Neural cell (in vitro differentiated cells): ENCODE measurements around the gene CRNKL1. TPM values are rescaled to one million over a fixed set of nuclear protein-coding genes. Genes with fewer than 3 reads are reported as not detected.

ENCODE experiments used
- H2AFZ ChIP-seq: fragments of 200-600, 300-800 bp; sonication (generic), shearing (Covaris generic); 2 replicates; pipeline ENCODE4 v1.6.0; 2014; ENCODE audit warnings: low read depth, mild to moderate bottlenecking, antibody characterized with exemption, low read length, moderate library complexity
- H3F3A ChIP-seq: fragments of 200-600 bp; shearing (Covaris generic); 2 replicates; pipeline ENCODE4 v1.6.1; 2016; ENCODE audit warnings: mild to moderate bottlenecking, moderate library complexity, mixed read lengths, antibody characterized with exemption, low read length; ENCODE audit not compliant: insufficient read depth, poor library complexity, severe bottlenecking
- H3K27ac ChIP-seq: fragments of 200-600, 300-800 bp; sonication (generic), shearing (Covaris generic); 2 replicates; pipeline ENCODE4 v1.5.1; 2014; ENCODE audit warnings: mild to moderate bottlenecking, low read length, moderate library complexity
- H3K27me3 ChIP-seq: fragments of 300-800, 200-600 bp; sonication (generic), shearing (Covaris generic); 2 replicates; pipeline ENCODE4 v1.6.0; 2014; ENCODE audit warnings: mild to moderate bottlenecking, low read depth, low read length, moderate library complexity; ENCODE audit not compliant: insufficient read depth
- H3K36me3 ChIP-seq: fragments of 300-800, 200-600 bp; sonication (generic), shearing (Covaris generic); 2 replicates; pipeline ENCODE4 v1.5.1; 2014; ENCODE audit warnings: mild to moderate bottlenecking, antibody characterized with exemption, low read length, moderate library complexity; ENCODE audit not compliant: insufficient read depth
- H3K4me2 ChIP-seq: fragments of 300-800, 200-600 bp; sonication (generic), shearing (Covaris generic); 2 replicates; pipeline ENCODE4 v1.6.0; 2014; ENCODE audit warnings: mild to moderate bottlenecking, low read length
- H3K4me3 ChIP-seq: fragments of 300-800, 200-600 bp; sonication (generic), shearing (Covaris generic); 2 replicates; pipeline ENCODE4 v1.5.1; 2014; ENCODE audit warnings: mild to moderate bottlenecking, low read length, moderate library complexity
- H3K79me2 ChIP-seq: fragments of 200-600 bp; shearing (Covaris generic); replicated peaks from 2 replicates; pipeline ENCODE4 v1.6.0; 2014; ENCODE audit warnings: mild to moderate bottlenecking, low read length, moderate library complexity; ENCODE audit not compliant: insufficient read depth
- H3K9ac ChIP-seq: fragments of 300-800, 200-600 bp; sonication (generic), shearing (Covaris generic); 2 replicates; pipeline ENCODE4 v1.6.1; 2016; ENCODE audit warnings: mild to moderate bottlenecking, low read length, mixed read lengths
- H3K9me2 ChIP-seq: fragments of 200-600 bp; shearing (Covaris generic); 2 replicates; pipeline ENCODE4 v1.6.1; 2016; ENCODE audit warnings: mild to moderate bottlenecking, low read length, mixed read lengths; ENCODE audit not compliant: insufficient read depth
- H3K9me3 ChIP-seq: fragments of 200-600, 300-800 bp; sonication (generic), shearing (Covaris generic); 2 replicates; pipeline ENCODE4 v1.6.1; 2016; ENCODE audit warnings: mild to moderate bottlenecking, mixed run types, low read length, moderate library complexity, mixed read lengths
- H4K20me1 ChIP-seq: fragments of 200-600 bp; shearing (Covaris generic); 2 replicates; pipeline ENCODE4 v1.6.1; 2016; ENCODE audit warnings: mild to moderate bottlenecking, mixed run types; ENCODE audit not compliant: insufficient read depth
- EP300 ChIP-seq: fragments of 450-650 bp; conservative IDR thresholded peaks from 2 replicates; pipeline ENCODE4 v1.6.1; 2014; ENCODE audit warnings: antibody characterized with exemption, mild to moderate bottlenecking, moderate library complexity; ENCODE audit not compliant: poor library complexity, severe bottlenecking
- EZH2 ChIP-seq: fragments of 200-600, 300-800 bp; shearing (Covaris generic), sonication (generic); IDR thresholded peaks from 2 replicates; pipeline ENCODE4 v1.6.1; 2014; ENCODE audit warnings: antibody characterized with exemption, low read length, borderline replicate concordance, mild to moderate bottlenecking; ENCODE audit not compliant: insufficient read depth, poor library complexity, severe bottlenecking
- MXI1 ChIP-seq: fragments of 450-650 bp; conservative IDR thresholded peaks from 2 replicates; pipeline ENCODE4 v1.6.1; 2014; ENCODE audit warnings: antibody characterized with exemption, mild to moderate bottlenecking; ENCODE audit not compliant: poor library complexity, severe bottlenecking
- POLR2AphosphoS5 ChIP-seq: IDR thresholded peaks from 2 replicates; pipeline ENCODE4 v1.6.1; 2012
- RAD21 ChIP-seq: fragments of 450-650 bp; conservative IDR thresholded peaks from 2 replicates; pipeline ENCODE4 v1.6.1; 2014; ENCODE audit warnings: antibody characterized with exemption, mild to moderate bottlenecking, moderate library complexity
- SMC3 ChIP-seq: fragments of 450-650 bp; conservative IDR thresholded peaks from 2 replicates; pipeline ENCODE4 v1.6.1; 2014; ENCODE audit warnings: antibody characterized with exemption, mild to moderate bottlenecking, moderate library complexity; ENCODE audit not compliant: poor library complexity
- TAF1 ChIP-seq: IDR thresholded peaks from 2 replicates; pipeline ENCODE4 v1.6.1; 2012; ENCODE audit warnings: low read depth
- polyA plus RNA-seq: library from polyadenylated mRNA; depleted of rRNA; stranded (reverse); fragments of >200 nt; gene quantifications from 2 replicates; pipeline ENCODE4 v1.2.3, GENCODE V29; 2014
- TF ChIP-seq, protein P1 (sequence below): fragments of 450-650 bp; IDR thresholded peaks from 2 replicates; pipeline ENCODE4 v1.5.1; 2014; ENCODE audit warnings: antibody characterized with exemption, mild to moderate bottlenecking, moderate library complexity; ENCODE audit not compliant: poor library complexity, severe bottlenecking
- TF ChIP-seq, protein P2 (sequence below): IDR thresholded peaks from 2 replicates; pipeline ENCODE4 v1.6.1; 2012; ENCODE audit warnings: borderline replicate concordance

Gene CRNKL1
- polyA plus RNA-seq, 1 donor from 2014 or later = 27.0 TPM

DNA sequence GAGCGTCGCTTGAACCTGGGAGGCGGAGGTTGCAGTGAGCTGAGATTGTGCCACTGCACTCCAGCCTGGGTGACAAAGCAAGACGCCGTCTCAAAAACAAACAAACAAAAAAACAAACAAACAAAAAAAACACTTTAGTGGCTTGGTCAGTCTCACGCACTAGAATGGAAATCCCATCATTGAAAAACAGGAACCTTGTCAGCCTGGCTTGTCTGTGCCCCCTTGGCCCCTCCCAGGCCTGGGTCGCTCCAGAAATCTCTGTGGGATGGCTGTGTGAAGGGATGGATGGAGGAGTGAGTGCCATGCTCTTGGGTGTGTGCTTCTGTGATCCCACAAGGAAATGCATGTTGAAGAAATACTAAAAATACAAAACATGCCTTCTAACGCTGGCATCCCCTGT, 56.0 kb downstream of the CRNKL1 start:
- Histone ChIP-seq H3K4me2 (no peak overlapping the region), H3K9me3 (no peaks in the 10 kb centered on the region), H3K27ac (no peak overlapping the region), H3K9me2 (no peaks in the 10 kb centered on the region), H3K79me2 (no peaks in the 10 kb centered on the region), H2AFZ (no peak overlapping the region), H3K27me3 (no peaks in the 10 kb centered on the region), H3K36me3 (no peaks in the 10 kb centered on the region), H3F3A (no peaks in the 10 kb centered on the region), H3K4me3 (no peak overlapping the region), H3K9ac (no peak overlapping the region), H4K20me1 (no peaks in the 10 kb centered on the region)
- TF ChIP-seq POLR2AphosphoS5 (no peak), TAF1 (no peak), RAD21 (no peak), EP300 (no peak), SMC3 (no peak), MXI1 (no peak), EZH2 (no peak)
- TF ChIP-seq, protein P1, sequence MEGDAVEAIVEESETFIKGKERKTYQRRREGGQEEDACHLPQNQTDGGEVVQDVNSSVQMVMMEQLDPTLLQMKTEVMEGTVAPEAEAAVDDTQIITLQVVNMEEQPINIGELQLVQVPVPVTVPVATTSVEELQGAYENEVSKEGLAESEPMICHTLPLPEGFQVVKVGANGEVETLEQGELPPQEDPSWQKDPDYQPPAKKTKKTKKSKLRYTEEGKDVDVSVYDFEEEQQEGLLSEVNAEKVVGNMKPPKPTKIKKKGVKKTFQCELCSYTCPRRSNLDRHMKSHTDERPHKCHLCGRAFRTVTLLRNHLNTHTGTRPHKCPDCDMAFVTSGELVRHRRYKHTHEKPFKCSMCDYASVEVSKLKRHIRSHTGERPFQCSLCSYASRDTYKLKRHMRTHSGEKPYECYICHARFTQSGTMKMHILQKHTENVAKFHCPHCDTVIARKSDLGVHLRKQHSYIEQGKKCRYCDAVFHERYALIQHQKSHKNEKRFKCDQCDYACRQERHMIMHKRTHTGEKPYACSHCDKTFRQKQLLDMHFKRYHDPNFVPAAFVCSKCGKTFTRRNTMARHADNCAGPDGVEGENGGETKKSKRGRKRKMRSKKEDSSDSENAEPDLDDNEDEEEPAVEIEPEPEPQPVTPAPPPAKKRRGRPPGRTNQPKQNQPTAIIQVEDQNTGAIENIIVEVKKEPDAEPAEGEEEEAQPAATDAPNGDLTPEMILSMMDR = no peak
- TF ChIP-seq, protein P2, sequence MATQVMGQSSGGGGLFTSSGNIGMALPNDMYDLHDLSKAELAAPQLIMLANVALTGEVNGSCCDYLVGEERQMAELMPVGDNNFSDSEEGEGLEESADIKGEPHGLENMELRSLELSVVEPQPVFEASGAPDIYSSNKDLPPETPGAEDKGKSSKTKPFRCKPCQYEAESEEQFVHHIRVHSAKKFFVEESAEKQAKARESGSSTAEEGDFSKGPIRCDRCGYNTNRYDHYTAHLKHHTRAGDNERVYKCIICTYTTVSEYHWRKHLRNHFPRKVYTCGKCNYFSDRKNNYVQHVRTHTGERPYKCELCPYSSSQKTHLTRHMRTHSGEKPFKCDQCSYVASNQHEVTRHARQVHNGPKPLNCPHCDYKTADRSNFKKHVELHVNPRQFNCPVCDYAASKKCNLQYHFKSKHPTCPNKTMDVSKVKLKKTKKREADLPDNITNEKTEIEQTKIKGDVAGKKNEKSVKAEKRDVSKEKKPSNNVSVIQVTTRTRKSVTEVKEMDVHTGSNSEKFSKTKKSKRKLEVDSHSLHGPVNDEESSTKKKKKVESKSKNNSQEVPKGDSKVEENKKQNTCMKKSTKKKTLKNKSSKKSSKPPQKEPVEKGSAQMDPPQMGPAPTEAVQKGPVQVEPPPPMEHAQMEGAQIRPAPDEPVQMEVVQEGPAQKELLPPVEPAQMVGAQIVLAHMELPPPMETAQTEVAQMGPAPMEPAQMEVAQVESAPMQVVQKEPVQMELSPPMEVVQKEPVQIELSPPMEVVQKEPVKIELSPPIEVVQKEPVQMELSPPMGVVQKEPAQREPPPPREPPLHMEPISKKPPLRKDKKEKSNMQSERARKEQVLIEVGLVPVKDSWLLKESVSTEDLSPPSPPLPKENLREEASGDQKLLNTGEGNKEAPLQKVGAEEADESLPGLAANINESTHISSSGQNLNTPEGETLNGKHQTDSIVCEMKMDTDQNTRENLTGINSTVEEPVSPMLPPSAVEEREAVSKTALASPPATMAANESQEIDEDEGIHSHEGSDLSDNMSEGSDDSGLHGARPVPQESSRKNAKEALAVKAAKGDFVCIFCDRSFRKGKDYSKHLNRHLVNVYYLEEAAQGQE = no peak

DNA sequence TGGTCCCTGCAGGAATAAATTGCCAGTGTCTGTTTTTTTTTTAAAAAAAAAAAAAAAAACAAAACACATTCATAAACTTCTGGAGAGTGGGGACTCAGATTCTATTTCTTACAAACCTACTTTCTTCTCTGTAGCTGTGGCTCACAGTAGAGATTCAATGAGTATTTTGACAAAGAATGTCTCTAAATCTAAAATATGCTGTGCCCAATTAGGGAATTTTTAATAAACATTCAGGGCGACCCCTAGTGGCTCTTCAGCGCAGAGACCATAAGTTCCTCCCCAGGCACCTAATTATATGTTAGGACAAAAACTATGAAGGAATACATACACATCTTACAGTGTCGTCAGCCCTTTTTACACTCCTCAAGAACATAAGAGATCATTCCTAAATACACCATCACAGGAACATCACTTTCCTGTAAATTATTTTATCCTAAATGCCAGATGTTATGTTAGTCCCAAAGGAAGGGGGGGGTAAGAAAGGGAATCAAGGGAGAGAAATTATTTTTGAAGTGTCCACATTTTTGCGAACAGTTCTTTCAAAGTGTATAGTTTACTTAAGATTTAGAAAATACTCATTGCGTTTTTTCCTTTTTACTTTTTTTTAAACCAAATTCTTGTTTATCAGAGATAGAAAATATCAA, 56.9 kb downstream of the CRNKL1 start:
- Histone ChIP-seq H3K9ac (no peak overlapping the region), H2AFZ (no peak overlapping the region), H4K20me1 (no peaks in the 10 kb centered on the region), H3K4me3 (no peak overlapping the region), H3K79me2 (no peaks in the 10 kb centered on the region), H3F3A (no peaks in the 10 kb centered on the region), H3K36me3 (no peaks in the 10 kb centered on the region), H3K27me3 (no peaks in the 10 kb centered on the region), H3K4me2 (no peak overlapping the region), H3K27ac (no peak overlapping the region), H3K9me2 (no peaks in the 10 kb centered on the region), H3K9me3 (no peaks in the 10 kb centered on the region)
- TF ChIP-seq, protein P1 = peak; percentile 76
- TF ChIP-seq RAD21 (peak; percentile 68), SMC3 (peak; percentile 76), POLR2AphosphoS5 (no peak), EP300 (no peak)
